ENCODE results near the gene CTNNA3.
"Not testable (repeated sequence)": the region's sequence is repeated elsewhere in the genome, so short reads cannot be mapped to it uniquely, and the experiment has no call there.

CTNNA3 gene

DNA sequence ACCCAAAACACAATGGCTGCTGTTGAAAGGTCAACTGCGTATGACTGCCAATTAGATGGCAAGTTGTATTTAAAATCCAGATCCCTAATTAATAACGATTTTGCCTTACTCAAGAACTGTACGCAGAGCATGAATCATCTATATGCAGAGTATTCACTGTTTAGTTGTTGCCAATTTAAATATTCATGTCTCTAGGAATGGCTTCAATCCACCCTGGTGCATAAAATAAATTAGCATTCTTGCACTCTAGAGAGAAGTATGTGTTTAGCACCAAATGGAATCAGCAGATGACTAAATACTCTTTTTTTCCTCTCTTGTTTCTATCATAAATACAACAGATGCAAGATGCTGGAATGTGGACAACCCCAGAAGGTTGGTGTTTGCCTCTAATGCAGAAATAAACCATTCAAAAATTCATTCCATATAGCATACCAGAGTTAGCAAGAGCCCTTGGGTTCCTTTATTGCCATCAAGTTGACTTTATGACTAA lies 449.9 kb downstream of the CTNNA3 start:
- no peak for DNase-seq (ENCODE audit: low read depth in 2 of 2)

DNA sequence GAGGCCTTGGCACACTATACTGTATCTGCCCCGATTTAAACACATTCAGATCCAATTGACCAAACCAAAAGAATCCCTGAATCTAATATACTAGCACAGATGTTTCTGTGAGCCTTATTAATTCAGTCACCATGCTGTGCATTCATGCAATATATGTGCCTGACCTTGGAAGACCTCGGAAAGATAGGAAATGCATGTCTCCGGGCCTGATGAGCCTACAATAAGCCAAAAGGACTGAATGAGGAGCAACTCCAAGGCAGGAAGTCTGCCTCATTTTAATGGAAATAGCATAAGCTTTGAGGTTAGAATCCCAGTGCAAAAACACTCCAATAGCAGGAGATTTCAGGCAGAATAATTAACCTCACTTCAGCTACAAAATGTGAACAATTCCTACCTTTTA lies 453.5 kb downstream of the CTNNA3 start:
- no peak for DNase-seq (ENCODE audit: low read depth in 2 of 2)

DNA sequence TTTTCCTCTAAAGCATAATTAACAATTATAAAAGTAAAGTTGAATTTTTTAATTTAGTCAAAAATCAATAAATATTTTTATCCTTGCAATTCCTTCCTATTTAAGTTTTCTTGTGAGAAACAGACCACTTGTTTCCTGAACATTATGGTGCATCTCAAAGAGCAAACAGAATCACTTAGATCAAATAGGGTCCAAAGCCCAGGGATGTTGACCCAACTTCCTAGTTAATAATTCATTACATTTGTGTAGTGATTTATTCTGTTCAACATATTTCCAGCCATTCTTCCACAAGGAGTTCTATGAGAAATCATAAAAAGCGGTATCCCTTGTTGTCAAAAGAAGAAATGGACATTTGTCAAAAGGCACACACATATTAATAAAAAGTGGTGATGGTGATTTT lies 454.5 kb downstream of the CTNNA3 start:
- DNase-seq (ENCODE audit: low read depth in 2 of 2) = no peak

DNA sequence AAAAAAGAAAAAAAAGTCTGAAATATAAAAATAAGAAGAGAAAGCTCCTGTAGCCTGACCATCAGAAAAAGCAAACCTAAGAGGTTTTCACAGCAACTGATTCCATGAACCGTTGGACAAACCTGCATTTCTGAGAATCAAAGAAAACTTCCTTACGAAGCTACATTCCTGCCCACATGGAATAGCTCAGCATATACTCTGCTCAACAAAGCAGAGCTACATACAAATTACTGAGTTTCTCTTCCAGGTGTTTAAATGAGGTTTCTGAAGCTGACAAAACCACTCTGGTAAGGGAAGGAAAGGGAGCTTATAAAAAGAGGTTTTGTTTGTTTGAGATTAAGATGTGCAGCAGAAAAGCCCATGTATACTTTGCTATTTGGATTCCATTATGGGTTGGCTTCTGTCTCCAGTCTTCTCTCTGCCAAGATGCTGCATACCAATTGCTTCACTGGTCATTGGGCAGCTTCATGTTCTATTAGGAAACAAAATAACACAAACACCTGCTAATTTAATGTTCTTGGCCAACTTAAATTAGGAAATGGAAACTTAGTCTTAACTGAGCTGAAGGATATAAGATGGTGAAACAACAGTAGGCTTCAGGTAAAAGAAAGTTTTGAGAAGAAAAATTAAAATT lies 456.0 kb downstream of the CTNNA3 start:
- no peak for DNase-seq (ENCODE audit: low read depth in 2 of 2)

DNA sequence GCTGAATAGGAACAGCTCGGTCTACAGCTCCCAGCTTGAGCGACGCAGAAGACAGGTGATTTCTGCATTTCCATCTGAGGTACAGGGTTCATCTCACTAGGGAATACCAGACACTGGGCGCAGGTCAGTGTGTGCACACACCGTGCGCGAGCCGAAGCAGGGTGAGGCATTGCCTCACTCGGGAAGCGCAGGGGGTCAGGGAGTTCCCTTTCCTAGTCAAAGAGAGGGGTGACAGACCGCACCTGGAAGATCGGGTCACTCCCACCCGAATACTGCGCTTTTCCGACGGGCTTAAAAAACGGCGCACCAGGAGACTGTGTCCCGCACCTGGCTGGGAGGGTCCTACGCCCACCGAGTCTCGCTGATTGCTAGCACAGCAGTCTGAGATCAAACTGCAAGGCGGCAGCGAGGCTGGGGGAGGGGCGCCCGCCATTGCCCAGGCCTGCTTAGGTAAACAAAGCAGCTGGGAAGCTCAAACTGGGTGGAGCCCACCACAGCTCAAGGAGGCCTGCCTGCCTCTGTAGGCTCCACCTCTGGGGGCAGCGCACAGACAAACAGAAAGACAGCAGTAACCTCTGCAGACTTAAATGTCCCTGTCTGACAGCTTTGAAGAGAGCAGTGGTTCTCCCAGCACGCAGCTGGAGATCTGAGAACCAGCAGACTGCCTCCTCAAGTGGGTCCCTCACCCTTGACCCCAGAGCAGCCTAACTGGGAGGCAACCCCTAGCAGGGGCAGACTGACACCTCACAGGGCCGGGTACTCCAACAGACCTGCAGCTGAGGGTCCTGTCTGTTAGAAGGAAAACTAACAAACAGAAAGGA lies 465.1 kb downstream of the CTNNA3 start:
- not testable (repeated sequence) for DNase-seq (ENCODE audit: low read depth in 2 of 2)

DNA sequence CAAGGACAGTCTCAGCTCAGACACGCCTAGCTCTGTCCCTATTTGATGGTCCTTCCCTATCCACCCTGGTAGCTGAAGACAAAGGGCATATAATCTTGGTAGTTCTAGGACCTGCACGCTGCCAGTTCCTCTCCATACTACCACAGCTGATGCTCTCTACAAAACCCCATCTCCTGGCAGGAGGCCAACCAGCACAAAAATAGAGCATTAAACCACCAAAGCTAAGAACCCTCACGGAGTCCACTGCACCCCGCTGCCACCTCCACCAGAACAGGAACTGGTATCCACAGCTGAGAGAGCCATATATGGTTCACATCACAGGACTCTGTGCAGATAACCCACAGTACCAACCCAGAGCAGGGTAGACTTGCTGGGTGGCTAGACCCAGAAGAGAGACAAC lies 470.8 kb downstream of the CTNNA3 start:
- DNase-seq (ENCODE audit: low read depth in 2 of 2) = no peak

DNA sequence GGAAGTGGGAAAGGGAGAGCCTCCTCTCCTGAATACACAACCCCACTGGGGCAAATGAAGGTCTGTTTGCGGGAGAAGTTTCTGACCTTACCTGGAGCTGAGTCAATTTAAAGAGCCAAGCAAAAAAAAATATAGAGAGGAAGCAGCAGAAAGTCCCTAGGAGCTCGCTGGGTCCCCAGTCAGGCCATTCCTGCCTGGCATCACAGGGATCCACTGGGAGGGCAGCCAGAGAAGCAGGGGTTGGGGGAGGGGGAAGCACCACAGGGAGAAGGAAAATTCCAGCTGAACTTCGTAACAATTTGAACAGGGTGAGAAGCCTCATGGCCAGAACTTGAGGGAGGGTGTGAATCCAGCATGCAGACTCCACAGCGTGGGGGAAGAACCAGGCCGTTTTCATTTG lies 471.4 kb downstream of the CTNNA3 start:
- no peak for DNase-seq (ENCODE audit: low read depth in 2 of 2)

DNA sequence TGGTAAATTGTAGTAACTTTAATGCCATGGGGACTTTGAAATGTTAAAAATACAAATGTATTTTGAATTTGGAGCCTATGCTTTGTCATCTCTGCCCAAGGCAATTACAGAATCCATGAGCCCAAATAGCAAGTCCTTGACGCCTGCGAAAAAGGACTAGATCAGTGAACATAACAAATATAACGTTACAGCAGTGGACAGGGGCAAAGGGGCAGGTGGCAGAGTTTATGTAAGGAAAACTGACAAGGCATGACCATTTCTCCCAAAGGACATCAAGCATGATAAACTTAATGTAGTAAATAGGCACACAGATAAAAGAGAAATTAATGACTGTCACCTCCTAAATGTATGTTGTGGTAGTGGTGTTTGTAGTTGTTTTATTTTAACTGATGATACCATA lies 473.1 kb downstream of the CTNNA3 start:
- no peak for DNase-seq (ENCODE audit: low read depth in 2 of 2)

DNA sequence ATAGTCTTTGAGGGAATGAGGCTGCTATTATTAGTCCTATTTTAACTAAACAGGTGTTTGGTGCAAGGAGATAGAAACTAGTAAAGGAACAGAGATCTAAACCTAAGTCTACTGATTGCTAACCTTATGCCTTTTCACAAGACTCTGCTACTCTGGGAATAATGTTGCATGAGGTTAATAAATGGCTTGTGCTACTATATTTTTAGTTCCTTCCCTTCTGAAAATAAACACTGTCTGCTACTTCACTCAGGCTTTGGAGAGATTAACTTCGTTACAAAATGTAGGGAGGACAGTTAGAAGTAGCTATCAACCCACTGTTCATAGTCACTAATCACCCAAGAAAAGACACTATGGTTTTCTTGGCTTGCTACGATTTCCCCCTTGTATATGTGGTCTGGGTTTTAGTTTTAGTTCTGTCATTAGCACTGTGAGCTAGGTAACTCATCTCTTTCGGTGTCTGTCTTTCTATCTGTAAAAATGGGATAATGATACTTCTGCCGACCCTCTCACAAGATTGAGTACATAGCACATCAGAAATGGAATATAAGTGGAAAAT lies 474.0 kb downstream of the CTNNA3 start:
- DNase-seq (ENCODE audit: low read depth in 2 of 2) = no peak

DNA sequence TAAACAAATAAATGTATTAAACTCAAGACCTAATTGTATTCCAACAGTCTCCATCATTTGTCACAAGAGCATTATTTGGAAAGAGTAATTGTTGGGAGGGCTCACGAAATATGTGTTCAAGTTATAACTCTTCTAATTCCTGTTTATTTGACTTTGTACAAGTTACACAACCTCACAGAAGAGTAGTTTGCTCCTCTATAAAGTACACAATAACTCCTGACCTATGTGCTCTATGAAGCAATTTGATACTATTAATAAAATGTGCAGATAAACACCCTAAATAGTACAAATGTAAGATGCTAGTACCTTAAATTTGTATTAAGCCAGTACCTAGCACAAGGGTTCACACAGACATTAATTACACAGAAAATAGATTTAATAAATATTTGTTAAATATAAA lies 484.3 kb downstream of the CTNNA3 start:
- DNase-seq (ENCODE audit: low read depth in 2 of 2) = no peak

DNA sequence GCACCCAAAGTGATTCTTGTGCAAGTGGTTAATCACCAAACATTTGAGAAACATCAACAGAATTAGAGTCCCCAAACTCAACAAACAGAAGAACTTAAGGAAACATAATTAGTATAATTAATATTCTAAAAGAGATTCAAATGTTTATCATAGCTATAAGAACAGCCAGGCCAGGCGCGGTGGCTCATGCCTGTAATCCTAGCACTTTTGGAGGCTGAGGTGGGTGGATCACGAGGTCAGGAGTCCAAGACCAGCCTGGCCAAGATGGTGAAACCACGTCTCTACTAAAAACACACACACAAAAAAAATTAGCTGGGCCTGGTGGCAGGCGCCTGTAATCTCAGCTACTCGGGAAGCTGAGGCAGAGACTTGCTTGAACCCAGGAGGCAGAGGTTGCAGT lies 488.1 kb downstream of the CTNNA3 start:
- not testable (repeated sequence) for DNase-seq (ENCODE audit: low read depth in 2 of 2)

DNA sequence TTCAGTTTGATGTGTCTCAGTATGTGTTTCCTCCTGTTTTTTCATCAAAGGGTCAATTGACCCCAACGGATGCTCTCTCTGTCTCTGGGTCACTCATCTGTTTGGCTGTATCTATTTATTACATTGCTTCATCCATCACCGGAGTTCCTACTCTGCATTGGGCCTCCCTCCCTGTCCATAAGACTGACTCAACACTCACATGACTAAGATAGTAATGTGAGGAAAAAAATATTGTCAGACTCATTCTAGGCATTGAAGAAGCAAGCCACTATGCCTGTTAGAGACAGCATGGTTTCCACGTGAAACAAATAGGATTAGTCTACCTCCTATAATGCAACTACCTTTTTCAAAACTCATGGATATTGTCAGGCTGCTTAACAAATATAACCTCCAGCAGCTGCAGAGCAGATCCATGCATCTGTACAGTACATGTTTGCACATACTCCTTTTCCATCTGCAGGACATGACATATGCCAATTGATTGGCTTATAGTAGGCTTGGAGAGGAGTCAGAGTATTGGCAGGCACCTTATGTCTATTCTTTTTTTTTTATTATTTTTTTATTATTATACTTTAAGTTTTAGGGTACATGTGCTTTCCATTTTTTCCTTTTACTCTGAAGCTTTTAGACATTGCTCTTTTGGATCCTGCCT lies 495.0 kb downstream of the CTNNA3 start:
- DNase-seq (ENCODE audit: low read depth in 2 of 2) = no peak

DNA sequence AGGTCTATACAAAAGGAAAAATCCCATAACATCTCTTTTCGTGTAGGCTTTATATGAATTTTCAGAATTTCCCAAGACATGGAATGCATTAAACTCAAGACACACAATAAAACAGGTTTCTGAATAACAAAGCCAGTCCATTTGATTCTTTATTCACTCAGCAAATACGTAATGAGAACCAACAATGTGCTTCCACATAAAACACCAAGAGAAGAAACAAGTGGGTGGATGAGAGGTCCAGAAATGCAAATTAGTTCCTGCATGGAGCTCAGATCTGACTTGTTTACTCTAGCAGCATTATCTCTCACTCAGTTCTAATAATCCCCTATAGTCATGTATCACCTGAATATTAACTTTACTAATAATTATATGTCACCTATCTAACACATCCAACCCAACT lies 520.6 kb downstream of the CTNNA3 start:
- DNase-seq (ENCODE audit: low read depth in 2 of 2) = no peak

DNA sequence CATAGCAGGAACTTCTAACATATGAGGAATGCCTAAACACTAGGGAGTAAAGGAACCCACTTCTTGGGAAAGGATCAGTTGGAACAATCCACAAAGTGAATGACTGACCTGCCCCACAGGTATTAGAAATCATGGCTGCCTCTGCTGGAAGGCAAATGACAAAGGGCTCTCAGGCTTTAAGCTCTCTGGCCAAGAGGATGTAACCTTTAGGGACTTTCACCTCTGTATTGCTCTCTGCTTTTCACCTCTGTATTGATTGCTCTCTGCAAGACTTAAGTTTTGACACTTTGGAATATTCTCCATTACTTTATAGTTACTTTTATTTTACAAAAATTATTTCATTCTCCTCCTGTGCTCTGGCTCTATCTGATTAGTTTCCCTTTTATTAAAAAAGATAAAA lies 522.2 kb downstream of the CTNNA3 start:
- DNase-seq (ENCODE audit: low read depth in 2 of 2) = no peak

DNA sequence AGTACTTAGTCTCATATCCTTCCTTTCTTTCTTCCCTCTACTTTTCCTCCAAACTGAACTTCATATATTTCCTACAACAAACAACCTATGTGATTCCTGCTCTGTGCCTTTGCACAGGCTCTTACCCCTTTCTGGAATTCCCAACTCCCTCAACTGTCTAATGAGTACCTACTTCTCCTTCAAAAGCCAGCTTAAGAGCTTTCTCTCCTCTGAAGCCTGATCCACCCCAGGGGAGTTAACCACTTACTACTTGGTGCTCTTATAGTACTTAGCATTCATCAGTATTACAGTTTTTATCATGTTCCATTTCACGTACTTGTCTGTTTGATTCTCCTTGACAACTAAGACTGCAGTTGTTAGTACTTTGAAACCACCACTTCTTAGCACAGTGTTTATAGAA lies 524.0 kb downstream of the CTNNA3 start:
- no peak for DNase-seq (ENCODE audit: low read depth in 2 of 2)

DNA sequence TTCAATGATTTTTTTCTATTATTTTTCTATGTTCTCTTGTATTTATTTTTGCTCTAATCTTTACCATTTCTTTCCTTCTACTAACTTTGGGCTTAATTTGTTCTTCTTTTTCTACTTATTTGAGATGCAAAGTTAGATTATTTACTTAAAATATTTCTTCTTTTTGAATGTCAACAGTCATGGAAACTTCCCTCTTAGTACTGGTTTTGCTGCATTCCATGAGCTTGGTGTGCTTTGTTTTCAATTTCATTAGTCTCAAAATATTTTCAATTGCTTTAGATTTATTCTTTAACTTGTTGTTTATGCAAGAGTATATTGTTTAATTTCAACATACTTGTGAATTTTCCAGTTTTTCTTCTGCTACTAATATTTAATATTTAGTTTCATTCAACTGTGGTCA lies 539.8 kb downstream of the CTNNA3 start:
- no peak for DNase-seq (ENCODE audit: low read depth in 2 of 2)

DNA sequence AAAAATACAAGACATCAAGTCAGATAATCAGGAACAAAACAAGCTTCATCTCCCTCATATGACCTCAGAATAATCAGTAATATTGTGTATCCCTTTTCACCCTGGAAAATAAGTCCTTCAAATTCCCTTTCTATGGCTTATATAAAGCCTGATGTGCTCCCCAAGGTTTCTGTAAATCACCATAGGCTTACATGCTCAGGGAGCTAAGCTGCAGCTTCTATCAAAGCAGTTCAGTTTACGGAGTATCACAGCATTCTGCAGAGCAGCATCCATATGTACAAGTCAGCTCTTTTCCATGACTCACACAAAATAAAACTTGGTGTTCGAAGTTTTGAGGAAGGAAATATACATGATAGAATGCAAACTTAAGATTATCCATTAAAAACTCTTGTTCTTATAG lies 544.5 kb downstream of the CTNNA3 start:
- no peak for DNase-seq (ENCODE audit: low read depth in 2 of 2)

DNA sequence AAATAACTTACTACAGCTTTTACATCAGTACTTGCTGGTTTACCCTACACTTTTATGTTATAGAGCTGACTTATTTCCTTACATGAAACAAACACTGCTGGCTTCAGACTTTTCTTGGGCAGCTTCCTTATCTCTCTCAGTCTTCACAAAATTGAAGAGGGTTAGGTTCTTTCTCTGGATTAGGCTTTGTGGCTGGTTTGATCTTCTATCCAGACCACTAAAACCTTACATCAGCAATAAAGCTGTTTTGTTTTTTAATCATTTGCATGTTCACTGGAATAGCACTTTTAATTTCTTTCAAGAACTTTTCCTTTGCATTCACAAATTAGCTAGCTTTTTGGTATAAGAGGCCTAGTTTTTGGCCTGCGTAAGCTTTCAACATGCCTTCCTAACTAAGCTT lies 551.5 kb downstream of the CTNNA3 start:
- DNase-seq (ENCODE audit: low read depth in 2 of 2) = no peak

DNA sequence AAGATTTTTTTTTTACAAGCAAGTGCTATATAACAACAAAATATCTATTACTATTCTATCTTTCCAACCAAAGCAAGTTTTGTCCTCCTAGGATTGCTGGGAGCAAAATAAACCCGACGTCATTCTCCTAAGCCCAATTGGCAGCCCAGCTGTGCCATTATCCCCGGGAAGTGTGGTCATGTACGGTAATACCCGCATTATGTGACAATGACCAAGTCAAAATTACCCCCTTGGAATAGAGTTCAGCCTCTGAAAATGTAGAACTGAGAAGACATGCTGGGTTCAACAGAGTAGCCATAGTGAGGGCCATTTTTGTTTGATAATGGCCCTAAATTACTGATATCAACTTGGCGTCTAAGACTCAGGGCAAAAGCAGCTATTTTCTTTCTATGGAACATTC lies 554.7 kb downstream of the CTNNA3 start:
- DNase-seq (ENCODE audit: low read depth in 2 of 2) = no peak

DNA sequence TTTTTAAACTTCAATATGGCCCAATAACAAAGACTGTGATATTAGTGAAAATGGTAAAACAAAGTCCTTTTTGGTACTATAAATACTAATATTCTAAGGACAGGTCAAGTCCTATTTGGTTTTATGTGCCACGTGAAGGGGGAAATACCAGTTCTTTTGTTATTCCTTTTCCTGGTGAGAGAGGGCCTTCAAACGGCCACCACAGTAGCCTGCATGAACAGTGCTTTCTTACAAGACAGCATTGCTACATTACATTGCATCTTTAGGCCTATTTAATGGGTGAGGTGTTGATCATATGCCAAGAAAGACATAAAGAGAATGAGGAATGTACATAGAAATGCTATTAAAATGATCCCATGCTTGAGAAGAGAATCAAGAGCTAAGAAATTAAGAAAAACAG lies 555.4 kb downstream of the CTNNA3 start:
- no peak for DNase-seq (ENCODE audit: low read depth in 2 of 2)

DNA sequence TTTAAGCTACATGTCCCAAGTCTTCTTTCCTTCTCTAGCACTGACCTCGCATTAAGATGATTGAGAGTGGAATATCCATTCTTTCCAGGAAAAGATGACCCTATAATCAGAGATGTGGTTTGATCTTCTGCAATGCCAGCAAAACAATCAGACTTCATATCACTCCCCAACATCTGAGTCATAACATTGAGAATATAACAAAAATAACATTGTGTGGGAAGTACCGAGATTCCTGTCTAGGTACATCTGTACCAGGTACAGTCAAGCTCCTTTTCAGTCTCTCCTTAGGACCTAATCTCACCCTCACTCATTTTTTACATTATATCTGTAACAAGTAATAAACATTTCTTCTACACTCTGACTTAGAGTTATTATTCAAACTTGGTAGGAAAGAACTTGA lies 568.6 kb downstream of the CTNNA3 start:
- no peak for DNase-seq (ENCODE audit: low read depth in 2 of 2)

DNA sequence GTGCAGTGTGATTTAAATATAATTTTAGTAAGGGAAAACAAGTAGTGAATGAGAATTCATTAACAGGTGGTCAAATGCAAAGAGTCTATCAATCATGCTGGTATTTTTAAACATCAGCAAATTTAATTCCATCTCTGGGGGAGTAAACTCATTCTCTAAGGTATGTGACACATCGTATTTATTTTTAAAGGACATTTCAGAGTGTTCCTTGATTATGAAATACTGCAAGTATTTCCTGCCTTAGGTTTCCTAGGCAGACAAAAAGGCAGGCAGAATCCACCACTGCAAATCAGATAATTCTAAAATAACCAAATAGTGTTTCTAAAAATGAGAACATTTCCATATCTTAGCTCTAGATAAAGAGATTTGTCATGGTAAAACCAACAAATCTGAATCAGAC lies 576.3 kb downstream of the CTNNA3 start:
- DNase-seq (ENCODE audit: low read depth in 2 of 2) = no peak

DNA sequence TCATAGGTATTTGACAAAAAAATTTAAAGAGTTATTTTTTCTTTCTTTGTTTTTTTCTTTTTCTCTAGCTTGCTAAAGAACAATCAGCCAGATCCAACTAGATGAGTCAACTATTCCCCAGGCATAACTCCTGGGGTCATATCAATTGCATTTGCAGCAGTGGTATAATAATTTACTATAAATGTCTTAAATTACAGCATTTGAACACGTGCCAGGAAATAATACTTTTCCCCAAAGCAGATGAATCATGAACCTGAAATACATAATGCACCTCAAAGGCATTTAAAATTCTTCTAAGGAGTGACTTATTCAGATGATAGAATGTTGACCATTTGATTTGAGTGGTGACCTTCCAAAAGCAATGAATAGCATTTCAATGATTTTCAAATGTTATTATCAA lies 580.0 kb downstream of the CTNNA3 start:
- DNase-seq (ENCODE audit: low read depth in 2 of 2) = no peak
